K562 (cell line): ENCODE data around the gene DLG4. TPM values are rescaled to one million over a fixed set of nuclear protein-coding genes. Genes with fewer than 3 reads are reported as not detected.

Source experiments
- DIDO1 ChIP-seq: fragments of 450-650 bp; IDR thresholded peaks from 2 replicates; pipeline ENCODE4 v1.6.1; 2016; ENCODE audit warnings: low read depth, missing biosample characterization, missing genetic modification characterization
- ELF1 ChIP-seq: fragments of 200-800 bp; sonication (Bioruptor generic); IDR thresholded peaks from 2 replicates; pipeline ENCODE4 v1.6.1; 2016; ENCODE audit warnings: missing genetic modification characterization, missing compliant biosample characterization
- ILF3 ChIP-seq: fragments of 450-650 bp; IDR thresholded peaks from 2 replicates; pipeline ENCODE4 v1.6.1; 2018; ENCODE audit warnings: antibody characterized with exemption, mild to moderate bottlenecking, moderate library complexity, borderline replicate concordance
- KHSRP ChIP-seq: fragments of 450-650 bp; IDR thresholded peaks from 2 replicates; pipeline ENCODE4 v1.6.1; 2017
- KLF13 ChIP-seq: fragments of 450-650 bp; IDR thresholded peaks from 2 replicates; pipeline ENCODE4 v1.6.1; 2016; ENCODE audit warnings: missing genetic modification characterization, low read depth, mild to moderate bottlenecking, missing compliant biosample characterization, moderate library complexity, borderline replicate concordance
- NFIC ChIP-seq: fragments of 450-650 bp; IDR thresholded peaks from 2 replicates; pipeline ENCODE4 v1.6.1; 2017; ENCODE audit warnings: mild to moderate bottlenecking, inconsistent platforms
- POLR2H ChIP-seq: IDR thresholded peaks from 2 replicates; pipeline ENCODE4 v1.6.1; 2016; ENCODE audit warnings: missing genetic modification characterization, low read depth, mild to moderate bottlenecking, control low read depth, missing compliant biosample characterization, moderate library complexity
- PRDM10 ChIP-seq: fragments of 450-650 bp; IDR thresholded peaks from 2 replicates; pipeline ENCODE4 v1.6.1; 2018; ENCODE audit not compliant: partially characterized antibody
- RUNX1 ChIP-seq: sonication (generic); IDR thresholded peaks from 2 replicates; pipeline ENCODE4 v1.6.1; 2016; ENCODE audit warnings: antibody characterized with exemption, low read depth
- TOE1 ChIP-seq, 2 experiments: fragments of 450-650 bp in 1 of 2; sonication (generic) in 1 of 2; formaldehyde crosslinking in 1 of 2; IDR thresholded peaks; 2 replicates each; pipeline versions ENCODE4 v1.7.1 to v1.8.0; 2016 to 2022; ENCODE audit warnings: borderline replicate concordance in 2 of 2, mild to moderate bottlenecking in 2 of 2, antibody characterized with exemption in 1 of 2, inconsistent platforms in 1 of 2, low read depth in 1 of 2, missing genetic modification reagents in 1 of 2, moderate library complexity in 1 of 2
- YY1 ChIP-seq, 3 experiments: IDR thresholded peaks; 2 replicates each; pipeline ENCODE4 v1.6.1; 2011; ENCODE audit warnings: low read length in 2 of 3, mild to moderate bottlenecking in 2 of 3, moderate library complexity in 2 of 3, borderline replicate concordance in 1 of 3, control low read depth in 1 of 3, low read depth in 1 of 3; ENCODE audit not compliant: insufficient read depth in 3 of 3, insufficient replicate concordance in 2 of 3, control insufficient read depth in 1 of 3, insufficient read length in 1 of 3; ENCODE audit errors: extremely low read depth in 1 of 3
- ZNF197 ChIP-seq: fragments of 200-800 bp; sonication (Bioruptor generic); IDR thresholded peaks from 2 replicates; pipeline ENCODE4 v1.6.1; 2016; ENCODE audit warnings: low read depth, missing genetic modification characterization, missing compliant biosample characterization
- ZNF407 ChIP-seq: fragments of 450-650 bp; IDR thresholded peaks from 2 replicates; pipeline ENCODE4 v1.6.1; 2016; ENCODE audit warnings: low read depth
- polyA plus RNA-seq, 8 experiments: library from polyadenylated mRNA; depleted of rRNA in 4 of 8; stranded (reverse) in 5 of 8; unstranded in 3 of 8; fragments of >200 nt; fragmentation: Nextera tagmentation in 2 of 8; fragmentation: Illumina TruSeq in 1 of 8; extraction: Ambion mirVana in 2 of 8; extraction: Trizol in 1 of 8; gene quantifications; 2 replicates each; pipeline versions ENCODE4 v1.2.1 to v1.2.3, GENCODE V29; 2011 to 2014; ENCODE audit warnings: inconsistent platforms in 1 of 8, missing spikeins in 1 of 8
- total RNA-seq, 7 experiments: library from RNA; depleted of rRNA in 6 of 7; stranded (reverse); fragments of >200 nt in 6 of 7; fragmentation: Illumina TruSeq in 2 of 7; extraction: Trizol in 2 of 7; gene quantifications; 2 replicates each; pipeline versions ENCODE4 v1.2.1 to v1.2.3, GENCODE V29; 2011 to 2021; ENCODE audit warnings: low replicate concordance in 1 of 7

DLG4 gene
- total and polyA plus RNA-seq, 9 of the 15 experiments (the other 6 are each of a cell fraction or from before 2014, with no cell fraction given) = 0.03 to 12.0 (median 4.1) TPM

DNA sequence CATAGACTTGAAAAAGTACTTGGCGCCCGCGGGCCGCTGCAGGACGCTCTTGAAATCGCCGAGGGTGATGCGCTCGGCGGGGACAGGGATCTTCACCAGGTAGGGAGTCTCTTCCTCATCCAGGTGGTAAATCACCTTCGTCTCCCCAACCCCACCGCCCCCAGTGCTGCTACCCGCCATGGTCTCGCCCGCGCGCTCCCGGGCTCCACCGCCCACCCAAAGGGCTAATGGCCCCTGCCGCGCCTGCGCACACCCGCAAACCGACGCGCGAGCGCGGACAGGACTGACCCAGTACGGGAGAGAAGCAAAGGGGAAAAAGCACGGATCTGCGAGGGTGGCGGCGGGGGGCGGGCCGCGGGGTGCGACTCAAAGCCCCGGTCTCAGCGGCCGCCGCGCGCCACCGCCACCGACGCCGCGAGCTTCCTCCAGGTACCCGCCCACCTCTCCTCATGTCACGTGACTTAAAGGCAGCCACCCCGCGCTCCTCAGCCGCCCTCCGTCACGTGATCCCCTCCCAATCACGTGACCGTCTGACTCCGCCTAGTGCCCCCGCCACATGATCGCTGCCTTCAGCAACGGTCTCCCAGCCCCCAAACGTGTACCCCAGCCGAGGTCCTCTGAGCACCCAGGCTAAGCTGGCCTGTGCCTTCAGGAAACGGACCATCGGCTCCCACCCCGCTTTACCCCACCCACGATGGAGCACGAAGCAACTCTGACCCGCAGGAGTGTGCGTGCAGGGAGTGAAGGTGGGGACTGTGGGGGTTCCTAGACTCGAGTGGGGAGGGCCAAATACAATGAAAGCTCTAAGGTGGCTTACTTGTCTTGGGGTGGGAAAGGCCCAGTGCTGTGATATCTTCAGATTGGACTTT lies 14.7 kb upstream of the DLG4 start, which contains the start of gene DVL2 (continued):
- TF ChIP-seq ILF3 (peak; percentile 98), ZNF407 (no peak), DIDO1 (tag) (peak; percentile 58; the same call in 1 of the 2 replicates), ELF1 (tag) (no peak), TOE1 (IDR thresholded peaks at IDR 0.05; ENCODE audit: borderline replicate concordance) (peak; percentile 100), TOE1 (CRISPR knock-in tag; IDR thresholded peaks at IDR 0.05; ENCODE audit: borderline replicate concordance, low read depth) (no peak), YY1 (IDR thresholded peaks at IDR 0.05; ENCODE audit: borderline replicate concordance in 1 of 3, control insufficient read depth in 1 of 3, extremely low read depth in 1 of 3, insufficient read depth in 3 of 3, insufficient read length in 1 of 3, insufficient replicate concordance in 2 of 3, low read depth in 1 of 3, low read length in 2 of 3) (peak in 1 of 3 experiments; percentile 66), RUNX1 (peak; percentile 56; the same call in 1 of the 2 replicates), PRDM10 (peak; percentile 96), POLR2H (tag) (peak; percentile 71), KLF13 (peak; percentile 88), ZNF197 (0 out of 2 replicates have a peak, but pooled peaks have one; percentile 51), NFIC (peak; percentile 28; the same call in 1 of the 2 replicates), KHSRP (no peak)
